ENCODE measurements around the gene UNC5B.

Gene UNC5B

DNA sequence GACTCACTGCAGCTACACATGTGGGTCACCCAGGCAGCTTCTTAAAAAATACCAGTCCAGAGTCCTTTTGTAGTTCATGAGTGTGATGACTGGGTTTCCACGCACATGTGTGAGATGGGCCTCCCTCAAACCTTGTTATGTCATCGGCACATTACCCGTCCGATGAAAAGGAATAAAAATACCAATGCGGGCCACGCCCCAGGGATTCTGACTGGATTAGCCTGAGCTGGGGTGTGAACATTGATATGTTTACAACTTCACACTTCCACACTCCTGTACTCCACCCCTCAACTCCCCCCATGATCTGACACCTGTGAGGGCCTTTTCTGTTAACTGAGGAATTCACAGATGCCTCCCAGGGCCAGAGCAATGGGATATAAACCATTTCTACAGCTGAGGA lies 112.9 kb downstream of the UNC5B start:
- no peak for DNase-seq

DNA sequence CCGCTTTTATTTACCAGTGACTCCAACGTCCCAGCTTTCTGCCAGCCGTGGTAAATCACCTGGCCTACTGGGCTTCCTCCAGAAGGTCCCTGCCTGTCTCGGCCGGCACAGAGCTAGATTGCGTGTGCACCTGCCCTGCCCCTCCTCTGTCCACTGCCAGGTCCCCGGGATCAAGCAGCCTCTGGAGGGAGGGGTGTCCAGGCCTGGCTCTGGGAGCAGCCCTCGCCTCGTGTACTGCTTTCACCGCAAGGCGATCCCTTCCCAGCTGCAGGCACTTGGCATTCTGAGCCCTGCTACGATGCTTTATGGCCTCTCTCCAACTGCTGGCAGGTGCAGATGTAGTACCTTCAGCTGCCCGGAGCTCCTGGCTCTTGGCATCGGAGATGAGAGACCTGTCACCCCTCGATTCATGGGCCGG lies 114.1 kb downstream of the UNC5B start:
- no peak for DNase-seq

DNA sequence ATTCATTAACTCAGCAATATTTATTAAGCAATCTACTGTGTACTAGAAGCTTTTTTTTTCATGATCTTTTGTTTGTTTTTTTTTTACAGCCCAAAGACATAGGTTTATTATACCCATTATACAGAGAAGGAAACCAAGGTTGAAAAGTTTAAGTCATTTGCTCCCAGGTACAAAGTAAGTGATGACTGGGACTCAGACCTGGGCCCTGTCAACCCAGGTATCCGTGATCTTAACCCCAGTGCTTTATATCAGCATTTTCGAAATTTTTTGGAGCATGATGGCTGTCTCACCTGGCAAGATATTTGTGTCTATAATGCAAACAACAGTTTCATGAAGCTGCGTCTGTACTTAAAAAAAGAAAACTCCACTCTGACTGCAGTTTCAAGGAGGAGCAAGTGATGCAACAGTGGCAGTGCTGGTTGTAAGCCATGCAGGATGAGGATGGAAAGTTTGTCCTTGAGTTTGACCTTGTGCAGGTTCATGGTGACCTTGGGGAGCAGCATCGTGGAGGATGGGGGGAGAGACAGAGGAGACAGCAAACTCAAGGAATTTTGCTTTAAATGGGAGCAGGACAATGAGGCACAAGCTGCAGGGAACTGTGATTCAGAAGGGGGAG lies 118.5 kb downstream of the UNC5B start:
- DNase-seq = no peak

DNA sequence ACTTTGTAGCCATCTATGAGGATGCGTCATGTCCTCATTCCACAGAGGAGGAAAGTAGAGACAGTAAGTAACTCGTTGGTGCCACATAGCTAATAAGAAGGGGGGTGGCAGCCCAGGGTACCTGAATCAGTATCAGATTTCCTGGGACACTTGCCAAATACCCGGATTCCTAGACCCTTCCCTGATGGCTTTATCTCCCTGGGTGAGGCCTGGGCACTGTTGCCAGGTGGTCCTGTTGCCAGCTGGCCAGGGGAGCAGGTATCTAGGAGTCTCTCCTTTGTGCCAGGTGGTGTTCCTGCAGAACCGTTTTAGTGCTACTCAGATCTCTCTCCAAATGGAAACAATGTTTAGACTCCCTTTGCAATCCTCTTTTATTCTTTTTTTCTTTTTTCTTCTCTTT lies 119.4 kb downstream of the UNC5B start:
- no peak for DNase-seq

DNA sequence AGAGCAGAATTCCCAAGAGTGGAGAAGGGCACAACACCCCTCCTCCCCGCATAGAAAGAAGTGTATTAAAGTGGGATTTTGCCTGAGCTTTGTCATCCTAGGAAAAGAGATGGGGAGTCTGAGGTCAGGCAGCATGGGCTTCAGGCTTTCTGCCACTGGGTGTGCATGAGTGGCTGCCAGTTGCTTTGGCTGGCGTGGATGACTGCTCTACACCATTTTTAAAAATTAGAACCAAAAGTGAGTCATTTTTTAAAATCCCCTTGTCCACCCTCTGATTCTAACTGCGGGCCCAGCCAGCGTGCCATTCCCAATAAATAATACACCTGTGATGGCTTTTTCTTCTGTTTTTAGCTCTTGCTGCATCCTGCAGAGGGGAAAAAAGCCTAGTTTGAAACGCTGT lies 120.1 kb downstream of the UNC5B start:
- DNase-seq = no peak

DNA sequence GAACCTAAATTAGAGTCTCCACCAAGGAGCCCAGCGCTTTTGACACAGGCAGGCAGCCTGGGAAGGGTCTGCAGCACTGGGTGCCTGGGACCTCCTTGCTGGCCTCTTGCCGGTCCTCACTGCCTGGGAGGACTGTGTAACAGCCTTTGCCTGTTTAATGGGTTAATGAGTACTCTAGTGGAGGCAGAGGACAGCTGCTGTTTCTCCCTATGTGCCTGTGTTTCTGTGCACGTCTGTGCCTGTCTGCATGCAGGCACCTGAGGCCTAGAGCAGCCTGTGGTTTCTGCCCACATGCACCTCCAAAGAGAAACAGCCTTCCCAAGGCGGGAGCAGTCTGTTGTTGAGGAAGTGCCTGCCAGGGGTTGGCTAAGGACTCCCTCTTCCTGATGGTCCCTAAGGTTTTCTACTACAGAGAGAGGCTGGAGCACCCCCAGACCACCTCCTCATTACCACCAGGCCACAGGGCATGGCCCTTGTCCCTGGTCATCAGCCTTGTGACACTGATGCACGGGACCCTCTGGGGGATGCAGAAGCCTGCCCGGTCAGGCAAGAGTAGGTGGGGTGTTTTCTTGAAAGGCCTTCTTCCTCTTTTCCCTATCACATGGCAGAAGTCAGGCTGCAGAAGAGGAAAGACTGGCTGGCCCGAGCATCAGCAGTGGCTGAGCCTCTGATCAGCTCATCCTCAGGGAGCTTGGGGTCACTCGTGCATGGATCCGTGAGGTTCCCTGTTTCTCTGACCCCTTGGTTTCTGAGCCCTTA lies 120.9 kb downstream of the UNC5B start:
- DNase-seq = no peak

DNA sequence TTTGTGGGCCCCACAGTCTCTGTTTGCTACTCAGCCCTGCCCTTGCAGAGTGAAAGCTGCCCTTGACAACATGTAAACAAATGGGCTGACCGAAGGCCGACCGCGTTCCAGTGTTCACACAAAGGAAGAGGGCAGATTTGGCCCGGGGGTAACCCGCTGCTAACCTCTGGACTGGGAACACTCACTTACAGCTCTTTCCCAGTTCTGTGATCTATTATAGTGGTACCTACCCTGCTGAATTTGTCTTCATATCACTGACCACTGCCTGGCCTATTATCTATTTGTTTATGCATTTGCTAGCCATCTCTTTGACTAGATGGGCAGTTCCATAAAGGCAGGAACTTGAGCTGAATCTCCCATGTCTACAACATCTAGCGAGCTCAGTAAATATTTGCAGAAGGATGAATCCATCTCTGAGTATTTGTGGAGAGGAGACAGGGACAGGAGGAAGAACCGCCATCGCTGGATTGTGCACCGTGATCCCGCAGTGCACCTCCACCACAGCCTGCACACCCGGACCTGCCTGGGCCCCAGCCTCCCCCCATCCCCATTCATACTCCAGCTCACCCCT lies 121.9 kb downstream of the UNC5B start:
- DNase-seq = no peak

DNA sequence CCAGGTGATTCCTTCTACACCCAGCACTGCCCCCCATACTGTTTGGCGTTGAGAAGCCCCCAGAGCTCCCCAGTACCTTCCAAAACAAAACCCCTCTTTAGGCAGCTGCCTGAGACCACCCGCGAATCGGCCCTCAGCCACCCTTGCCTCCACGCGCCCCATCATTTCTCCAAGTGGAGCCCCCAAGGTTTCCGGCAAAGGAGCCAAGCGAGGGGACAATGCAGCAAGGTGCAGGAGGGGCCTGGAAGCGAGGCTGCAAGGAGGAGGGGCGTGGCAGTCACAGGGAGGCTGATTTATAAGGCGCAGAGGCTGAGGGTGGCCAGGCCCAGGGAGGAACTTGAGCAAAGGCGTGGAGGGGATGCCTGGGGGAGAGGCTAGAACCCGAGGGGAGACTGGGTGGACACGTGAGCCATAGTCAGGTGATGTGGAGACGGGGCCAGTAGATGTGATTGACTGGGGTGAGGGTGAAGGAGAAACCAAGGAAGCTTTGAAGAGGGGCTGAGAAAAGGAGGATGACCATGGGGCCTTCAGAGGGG lies 122.9 kb downstream of the UNC5B start:
- DNase-seq = no peak

DNA sequence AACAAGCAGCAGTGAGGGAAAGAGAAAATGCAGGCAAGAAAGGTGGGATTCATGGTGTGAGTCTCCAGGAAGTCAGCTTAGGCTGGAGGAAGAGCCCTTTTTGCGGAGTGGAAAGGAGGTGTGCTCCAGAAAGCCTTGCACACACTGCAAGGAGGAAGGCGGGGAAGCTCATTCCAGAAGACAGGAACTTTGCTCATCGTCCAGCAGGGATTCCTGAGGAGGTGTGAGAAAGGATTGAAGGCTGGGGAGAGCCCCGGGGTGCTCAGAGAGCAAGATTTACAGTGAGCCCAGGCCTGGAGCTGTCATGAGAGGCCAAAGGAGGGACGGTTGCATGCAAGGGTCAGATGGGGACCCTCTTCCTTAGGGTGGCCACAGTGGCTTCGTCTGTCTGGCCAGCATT lies 124.3 kb downstream of the UNC5B start:
- DNase-seq = no peak

DNA sequence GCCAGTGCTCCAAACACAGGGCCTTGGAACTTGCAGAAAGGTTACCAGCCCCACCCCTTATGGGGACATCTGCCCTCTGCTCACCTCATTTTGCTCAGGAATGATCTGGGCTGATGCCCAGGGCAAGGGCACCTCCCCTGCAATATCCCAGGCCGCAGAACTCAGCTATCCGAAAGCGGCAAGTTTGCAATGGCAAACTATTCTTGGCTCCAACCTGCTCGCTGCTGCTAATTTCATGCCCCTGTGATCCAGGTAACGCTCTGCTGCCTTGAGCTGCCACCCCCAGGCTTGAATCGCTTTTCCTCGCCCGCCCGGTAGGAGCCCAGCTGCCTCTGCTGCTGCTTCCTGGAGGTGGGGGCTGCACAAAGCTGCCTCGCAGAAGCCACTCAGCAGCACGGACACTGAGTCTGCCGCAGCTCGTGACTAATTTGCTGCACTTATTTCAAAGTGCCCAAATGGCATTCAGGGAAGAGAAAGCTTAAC lies 124.9 kb downstream of the UNC5B start:
- no peak for DNase-seq

DNA sequence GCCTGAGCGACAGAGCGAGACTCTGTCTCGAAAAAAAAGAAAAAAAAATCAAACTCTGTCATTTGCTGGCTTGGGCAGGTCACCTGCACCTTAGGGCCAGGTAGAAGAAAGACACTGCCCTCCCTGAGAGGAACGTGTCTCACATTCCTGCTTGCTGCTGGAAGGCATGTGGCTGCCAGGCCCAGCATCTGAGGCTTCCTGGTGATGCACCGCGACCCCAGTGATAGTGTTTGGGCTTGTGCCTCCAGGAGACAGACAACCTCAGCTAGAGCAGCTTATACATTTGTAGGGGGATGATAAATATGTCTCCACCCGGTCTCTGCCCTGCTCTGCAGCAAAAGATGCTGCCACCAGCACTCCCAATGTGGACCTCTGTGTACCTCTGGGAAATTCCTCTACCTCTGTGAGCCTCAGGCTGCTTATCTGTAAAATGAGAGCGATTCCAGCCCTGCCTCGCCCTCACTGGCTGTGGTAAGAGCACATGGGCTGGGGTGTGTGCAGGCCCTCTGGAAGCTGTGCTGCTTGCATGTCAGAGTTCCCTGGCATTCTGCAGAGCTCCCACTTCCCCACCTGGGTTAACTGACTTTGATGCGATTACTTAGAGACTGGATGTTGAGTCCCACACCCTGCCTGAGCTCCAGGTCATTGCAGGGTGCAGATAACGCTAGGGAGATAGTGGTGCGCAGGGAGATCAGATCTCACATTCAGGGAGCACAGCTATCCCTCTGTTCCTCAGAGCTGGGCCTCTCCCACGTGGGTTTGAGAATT lies 126.5 kb downstream of the UNC5B start:
- DNase-seq = peak; percentile 82

DNA sequence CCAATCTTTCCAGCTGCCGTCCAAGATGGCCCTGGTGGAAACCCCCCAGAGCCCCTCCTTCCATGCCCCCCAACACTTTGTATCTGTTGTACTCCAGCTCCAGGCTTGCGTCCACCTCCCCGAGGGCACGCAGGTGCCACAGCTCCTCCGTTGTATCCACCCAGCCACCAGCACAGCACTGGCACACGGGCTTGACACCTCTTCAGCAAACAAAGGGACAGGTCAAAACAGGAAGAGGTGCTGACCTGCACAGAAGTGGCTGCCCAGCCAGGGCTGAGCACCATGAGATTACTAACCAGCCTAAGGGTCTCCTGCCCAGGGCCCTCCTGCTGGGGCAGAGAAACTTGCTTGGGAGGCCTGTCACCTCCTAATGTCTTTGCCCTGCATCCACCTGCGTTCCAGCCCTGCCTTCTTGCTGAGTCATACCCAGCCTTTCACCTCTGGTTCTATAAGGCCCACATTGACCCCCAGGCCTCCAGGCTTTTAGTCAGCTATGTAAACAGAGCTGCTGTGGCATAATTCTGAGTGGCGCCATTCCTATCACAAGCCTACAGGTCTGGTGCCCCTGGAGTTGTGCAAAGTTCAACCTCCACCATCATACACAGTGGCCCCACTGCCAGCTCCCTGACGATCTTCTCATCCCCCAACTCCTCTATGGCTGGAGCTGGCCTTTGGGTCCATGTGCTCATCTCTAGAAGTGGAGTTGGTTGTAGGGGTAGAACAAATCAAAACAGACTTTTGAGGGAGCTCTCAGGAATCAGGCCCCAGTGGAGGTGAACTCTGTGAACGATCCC lies 127.6 kb downstream of the UNC5B start:
- peak; percentile 96 for DNase-seq

DNA sequence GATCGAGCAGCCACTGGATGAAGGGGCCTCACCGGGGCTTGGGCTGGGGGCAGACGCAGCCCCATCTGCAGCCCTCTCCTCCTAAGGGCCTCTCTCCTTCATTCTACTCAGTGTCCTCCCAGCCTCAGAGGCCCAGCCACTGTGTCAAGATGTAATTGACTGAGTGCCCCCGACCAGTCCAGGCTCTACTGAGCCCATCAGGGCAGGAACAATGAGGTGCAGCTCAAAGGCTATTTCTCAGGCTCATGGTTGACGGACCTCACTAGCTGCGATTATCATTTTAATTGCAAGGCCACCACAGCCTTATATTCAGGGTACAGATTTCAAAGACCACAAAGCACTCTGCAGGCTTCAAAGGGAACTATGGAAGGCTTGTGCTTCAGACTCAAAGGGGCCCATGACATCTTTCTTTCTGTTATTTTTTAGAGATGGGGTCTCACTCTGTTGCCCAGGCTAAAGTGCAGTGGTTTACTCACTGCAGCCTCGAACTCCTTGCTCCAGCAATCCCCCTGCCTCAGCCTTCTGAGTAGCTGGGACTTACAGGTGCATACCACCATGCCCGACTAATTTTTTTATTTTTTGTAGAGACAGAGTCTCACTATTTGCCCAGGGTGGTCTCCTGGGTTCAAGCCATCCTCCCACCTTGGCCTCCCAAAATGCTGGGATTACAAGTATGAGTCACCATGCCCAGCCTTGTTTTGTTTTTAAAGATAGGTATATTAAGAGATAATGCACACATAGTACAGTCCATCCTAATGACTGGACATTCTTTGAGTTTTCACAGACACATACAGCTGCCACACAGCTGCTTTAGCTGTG lies 130.4 kb downstream of the UNC5B start:
- DNase-seq = no peak

DNA sequence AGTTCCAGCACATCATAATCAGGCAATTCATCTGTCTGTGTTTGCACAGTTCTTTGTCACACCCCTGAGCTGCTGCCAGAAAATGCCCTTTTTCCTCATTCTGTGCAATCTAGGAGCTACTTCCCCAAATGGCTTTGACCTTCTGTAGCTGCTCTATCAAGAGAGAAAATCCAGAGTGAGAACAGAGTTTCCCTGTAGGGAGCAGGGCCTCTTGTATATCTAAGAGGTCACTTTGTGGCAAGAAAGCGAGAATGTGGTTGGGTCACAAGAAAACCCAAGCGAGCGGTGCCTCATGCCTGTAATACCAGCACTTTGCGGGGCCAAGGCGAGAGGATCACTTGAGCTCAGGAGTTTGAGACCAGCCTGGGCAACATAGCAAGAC lies 131.0 kb downstream of the UNC5B start:
- DNase-seq = no peak

DNA sequence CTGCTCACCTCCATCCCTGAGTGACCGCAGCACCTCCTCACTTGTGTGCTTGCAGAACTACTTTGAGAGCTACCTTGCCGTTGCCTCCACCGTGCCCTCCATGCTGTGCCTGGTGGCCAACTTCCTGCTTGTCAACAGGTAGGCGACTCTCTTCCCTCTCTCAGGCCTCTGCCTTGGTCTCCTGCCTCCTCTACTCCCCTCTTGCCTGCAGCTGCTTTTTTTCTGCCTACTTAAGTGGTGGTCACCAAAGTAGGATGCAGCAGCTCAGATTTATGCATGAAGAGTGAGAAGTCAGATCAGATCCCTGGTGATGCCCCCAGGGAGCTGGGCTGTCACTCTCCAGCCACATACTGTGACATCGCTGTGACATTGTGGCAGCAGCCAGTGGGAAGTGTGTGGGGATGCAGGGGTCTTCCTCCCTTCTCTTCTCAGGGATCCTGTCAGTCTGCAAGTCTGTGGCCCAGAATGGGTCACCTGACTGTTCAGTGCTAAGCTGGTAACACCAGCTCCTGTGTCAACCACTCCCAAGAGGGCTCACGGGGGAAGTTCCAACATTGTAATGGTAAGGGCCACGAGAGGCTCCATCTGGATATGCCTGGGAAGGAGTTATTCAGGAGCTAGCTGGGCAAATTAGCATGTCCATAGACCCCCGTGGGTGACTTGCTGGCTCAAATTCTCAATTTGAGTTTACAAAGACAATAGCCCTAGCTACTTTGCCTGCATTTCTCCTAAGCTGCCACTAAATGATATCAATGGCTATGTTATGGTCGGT lies 132.0 kb downstream of the UNC5B start:
- no peak for DNase-seq

DNA sequence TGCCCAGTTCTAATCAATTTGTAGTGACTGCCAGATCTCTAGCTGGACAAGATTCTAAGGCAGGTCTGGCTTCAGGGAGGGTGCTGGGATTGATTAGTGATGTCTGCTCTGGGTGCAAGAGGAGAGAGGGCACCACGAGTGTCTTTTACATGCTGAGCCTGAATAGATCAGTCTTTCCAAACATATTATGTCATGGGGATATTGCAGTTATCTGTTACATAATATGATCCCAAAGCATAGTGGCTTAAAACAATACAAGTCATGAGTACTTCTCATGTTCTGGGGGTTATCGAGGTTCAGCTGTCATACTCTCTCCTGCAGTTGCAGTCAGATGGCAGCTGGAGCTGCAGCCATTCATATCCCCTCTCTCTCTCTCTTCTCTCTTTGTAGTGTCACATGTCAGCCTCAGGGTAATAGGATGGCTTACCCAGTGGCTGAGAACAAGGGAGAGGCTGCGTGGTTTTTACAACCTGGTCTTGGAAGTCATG lies 132.7 kb downstream of the UNC5B start:
- no peak for DNase-seq

DNA sequence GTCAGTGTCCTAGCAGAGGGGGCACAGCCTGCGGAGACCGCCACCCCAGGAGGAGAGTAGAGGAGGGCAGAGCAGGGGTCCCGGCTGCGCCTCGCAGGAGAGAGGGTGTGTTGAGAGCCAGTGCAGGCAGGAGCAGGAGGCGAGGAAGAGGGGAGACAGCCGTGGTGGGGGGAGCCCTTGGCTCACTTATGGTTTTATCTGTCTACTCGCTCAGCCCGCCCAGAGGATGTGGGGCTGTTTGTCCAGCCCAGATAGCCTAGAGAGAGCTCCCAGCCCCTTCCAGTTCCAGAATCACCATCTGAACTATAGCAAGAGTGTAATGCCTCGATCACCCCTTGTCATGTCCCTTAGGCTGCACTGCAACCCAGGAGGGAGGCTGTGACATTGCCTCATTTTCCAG lies 133.3 kb downstream of the UNC5B start:
- DNase-seq = no peak

DNA sequence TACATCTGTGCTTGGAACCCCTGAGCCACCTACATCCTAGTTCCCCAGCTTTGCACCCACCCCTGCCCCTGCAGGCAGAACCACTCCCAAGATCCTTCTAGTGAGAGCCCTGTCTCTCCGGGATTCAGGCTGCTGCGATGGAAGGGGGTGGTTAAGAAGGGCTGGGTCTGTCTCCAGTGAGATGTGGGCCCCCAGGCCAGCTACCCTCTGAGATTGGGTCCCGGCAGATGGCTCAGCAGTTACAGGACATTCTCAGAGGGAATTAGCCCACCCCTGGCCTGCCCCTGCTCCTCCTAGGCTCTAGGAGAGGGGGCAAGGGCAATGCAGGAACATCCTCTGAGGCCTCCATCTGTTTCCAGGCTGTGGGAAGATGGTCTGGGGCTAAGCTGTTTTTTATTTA lies 134.4 kb downstream of the UNC5B start:
- DNase-seq = no peak

DNA sequence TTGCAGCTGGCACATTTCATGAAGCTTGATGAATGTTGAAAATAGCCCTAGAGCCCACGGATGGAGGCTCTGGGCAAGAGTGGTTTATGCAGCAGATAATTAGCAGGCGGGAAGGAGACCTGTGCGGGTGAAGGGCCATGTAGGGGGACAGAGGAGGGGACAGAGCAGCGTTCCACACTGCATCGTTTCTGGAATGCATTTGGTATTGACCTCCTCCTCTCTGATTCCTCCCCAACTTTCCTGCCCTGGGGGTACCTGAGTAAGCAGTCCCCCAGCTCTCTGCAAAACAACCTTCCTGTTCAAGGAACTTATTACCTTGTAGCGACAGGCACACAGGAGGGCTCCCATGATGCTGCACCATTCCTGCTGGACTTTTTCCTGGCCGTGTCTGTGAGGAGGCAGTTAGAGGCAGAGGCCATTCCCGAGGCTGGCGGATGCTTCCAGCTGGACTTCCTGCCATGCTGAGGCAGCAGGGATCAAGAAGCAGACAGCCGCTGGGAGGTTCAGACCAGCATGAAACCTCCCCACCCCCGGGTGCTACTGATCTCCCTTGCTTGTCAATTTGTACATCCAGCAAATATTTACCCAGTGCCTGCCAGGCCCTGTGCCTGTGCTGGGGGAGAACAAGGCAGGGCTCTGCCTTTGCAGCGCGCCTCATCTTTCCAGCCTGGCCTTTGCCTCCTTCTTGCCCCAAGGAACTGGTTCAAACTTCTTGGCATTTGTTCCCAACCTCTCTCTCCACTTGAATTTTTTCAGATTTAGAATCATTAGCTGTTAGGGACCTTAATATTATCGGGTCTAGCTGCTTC lies 135.4 kb downstream of the UNC5B start:
- DNase-seq = no peak

DNA sequence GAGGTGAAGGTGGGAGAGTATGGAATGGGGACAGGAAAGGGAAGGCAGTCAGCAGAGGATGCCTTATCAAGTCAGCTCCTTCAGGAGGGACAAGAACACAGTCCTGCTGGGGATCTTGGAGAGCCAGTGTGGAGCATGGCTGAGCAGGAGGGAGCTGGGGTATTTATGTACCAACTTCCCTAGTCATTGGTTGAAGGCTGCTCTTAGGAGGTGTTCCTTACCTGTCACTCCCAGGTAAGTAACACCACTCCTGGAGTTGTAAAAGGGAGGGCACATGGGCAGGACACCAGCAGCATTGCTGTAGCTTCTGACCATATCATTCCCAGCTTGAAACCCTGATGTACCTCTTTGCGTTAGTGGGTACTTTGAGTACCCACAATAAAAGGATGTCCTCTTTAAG lies 136.5 kb downstream of the UNC5B start:
- DNase-seq = no peak
